COR-L47 (cell line): ENCODE data around the gene SLC4A11.
"Not testable (repeated sequence)": the region's sequence is repeated elsewhere in the genome, so short reads cannot be mapped to it uniquely, and the experiment has no call there.

Experiments
- DNase-seq: peaks from one replicate; lab custom pipeline; 2025; lab: John Stamatoyannopoulos, UW

Gene SLC4A11

GRCh38 chr20:3227936-3228749, 10.8 kb downstream of the SLC4A11 start:
- no peak for DNase-seq

DNA sequence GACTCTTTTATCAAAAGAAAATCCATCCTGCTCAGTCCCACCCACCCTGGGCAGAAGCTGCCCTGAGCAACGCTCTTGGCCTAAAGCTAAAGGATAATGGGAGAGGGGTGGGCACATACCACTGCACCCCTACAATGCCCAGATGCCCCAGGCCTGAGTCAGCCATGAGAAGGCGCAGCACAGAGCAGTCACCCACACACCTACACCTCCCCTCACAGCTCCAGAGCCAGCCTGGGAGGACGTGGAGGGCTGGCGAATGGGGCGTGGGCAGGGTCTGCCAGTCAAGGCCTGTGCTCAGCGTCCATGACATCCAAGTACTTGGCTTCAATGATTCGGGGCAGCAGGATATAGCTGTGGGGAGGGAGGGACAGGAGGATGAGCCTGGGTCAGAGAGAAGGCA, 11.5 kb downstream of the SLC4A11 start:
- DNase-seq = no peak

DNA sequence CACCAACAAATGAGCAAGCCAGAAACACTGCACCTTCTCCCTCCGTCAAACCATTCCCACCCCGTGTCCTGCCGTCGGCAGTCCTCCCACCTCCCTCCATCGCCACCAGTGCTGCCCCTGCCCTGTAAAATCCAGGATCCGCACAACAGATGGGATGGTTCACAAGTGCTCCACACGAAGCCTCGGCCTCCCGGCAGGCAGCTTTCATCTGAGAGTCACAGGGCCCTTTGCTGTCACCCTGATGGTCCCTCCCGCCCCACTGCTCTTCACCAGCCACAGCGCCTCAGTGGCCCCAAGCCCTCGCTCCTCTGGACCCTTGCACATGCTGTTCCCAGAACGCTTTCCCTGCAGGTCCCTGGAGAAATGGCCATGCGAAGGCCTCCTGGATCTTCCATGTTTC, 12.1 kb downstream of the SLC4A11 start:
- no peak for DNase-seq

GRCh38 chr20:3226093-3226492, 12.9 kb downstream of the SLC4A11 start:
- no peak for DNase-seq

GRCh38 chr20:3224681-3225421, 14.1 kb downstream of the SLC4A11 start:
- DNase-seq = no peak

GRCh38 chr20:3223994-3224680, 14.9 kb downstream of the SLC4A11 start:
- no peak for DNase-seq

GRCh38 chr20:3223651-3223993, 15.4 kb downstream of the SLC4A11 start:
- peak; percentile 28 for DNase-seq

DNA sequence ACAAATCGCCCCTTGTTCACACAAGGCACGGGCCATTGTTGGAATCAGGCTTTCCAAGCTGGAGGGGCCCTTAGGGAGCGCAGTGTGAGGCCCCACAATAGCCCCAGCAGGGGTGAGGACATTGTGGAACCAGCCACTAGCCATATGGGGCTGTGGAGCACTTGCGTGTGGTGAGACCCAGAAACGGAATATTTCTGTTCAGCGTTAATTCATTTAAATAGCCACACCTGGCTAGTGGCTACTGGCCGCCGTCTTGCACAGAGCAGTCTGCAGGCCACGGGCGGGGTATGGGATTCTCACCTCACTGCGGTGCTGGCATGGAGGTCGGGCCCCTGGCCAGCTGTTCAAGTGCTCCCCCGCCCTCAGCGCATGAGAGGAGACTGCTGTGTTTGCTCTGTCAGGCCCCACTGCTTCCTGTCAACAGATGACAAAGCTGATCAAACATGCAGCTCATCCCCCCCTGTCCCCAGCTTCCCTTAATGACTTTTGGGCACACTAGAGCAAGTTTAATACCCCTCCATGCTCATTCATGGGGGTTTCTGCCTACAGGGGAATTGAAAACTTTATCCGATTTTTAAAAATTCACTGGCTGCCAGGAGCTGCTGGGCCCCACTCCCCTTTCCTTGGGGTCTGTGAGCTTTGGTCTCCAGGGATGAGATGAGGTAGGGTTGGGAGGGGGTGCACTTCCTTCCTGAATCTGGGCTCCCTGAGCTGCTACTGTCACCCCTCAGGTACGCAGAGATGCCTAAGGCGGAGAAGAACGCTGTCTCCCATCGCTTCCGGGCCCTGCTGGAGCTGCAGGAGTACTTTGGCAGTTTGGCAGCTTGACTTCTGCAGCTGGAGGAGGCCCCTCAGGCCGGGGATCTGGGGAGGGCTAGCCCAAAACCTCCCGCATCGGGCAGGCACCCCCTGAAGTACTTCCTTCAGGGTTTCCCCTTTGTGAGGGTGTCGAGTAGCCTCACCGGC, 16.1 kb downstream of the SLC4A11 start:
- peak; percentile 94 for DNase-seq

DNA sequence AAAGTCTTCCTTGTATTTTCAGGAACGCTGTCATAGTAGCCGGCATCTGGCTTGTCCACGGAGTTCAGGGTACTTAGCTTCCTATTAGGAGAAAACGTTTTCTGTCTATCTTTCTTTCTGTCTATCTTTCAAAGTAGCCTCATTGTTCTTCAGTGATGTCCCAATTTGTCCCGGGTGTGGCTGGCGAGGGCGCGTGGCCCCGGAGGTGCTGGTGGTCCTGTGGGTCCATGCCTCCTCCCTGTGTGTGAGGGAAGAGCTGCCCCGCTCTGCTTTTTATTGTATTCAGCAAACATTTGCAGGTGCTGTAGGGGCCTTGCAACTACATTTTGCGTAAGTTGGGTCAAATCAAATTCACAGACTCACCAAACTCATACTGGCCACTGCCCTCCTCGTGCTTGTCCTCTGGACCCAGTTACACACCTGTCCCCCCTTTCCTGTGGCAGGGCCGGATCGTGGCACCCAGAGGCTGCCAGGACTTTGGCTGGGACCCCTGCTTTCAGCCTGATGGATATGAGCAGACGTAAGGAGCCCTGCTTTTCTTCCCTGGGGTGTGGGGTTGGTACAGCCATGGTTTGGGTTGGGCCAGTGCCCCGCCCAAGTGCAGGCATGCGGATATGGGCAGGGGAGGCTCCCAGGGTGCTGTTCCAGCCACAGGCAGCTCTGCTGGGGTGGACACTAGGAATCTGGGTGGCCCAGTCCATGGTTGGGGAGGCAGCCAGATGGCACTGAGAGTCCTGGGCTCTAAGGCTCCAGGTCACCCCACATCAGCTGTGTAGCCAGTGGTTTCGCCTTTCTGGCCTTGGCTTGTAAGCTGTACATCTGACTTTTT, 17.4 kb downstream of the SLC4A11 start:
- DNase-seq = no peak

GRCh38 chr20:3218307-3218988, 20.5 kb downstream of the SLC4A11 start:
- peak; percentile 59 for DNase-seq

- DNase-seq = not testable (repeated sequence)
Observed at GRCh38 chr20:3215359-3215917, 23.6 kb downstream of the SLC4A11 start.

- no peak for DNase-seq
Observed at GRCh38 chr20:3213226-3213625, 25.8 kb downstream of the SLC4A11 start.

GRCh38 chr20:3210346-3210745, 28.6 kb downstream of the SLC4A11 start:
- DNase-seq = no peak

- DNase-seq = no peak
Observed at GRCh38 chr20:3209946-3210317, 29.1 kb downstream of the SLC4A11 start.

GRCh38 chr20:3209257-3209945, 29.6 kb downstream of the SLC4A11 start, which contains the start of gene ITPA:
ITPA (plus strand) TSS chr20:3209498; CDS start chr20:3209552, 54 bp downstream.
- DNase-seq = peak; percentile 25

DNA sequence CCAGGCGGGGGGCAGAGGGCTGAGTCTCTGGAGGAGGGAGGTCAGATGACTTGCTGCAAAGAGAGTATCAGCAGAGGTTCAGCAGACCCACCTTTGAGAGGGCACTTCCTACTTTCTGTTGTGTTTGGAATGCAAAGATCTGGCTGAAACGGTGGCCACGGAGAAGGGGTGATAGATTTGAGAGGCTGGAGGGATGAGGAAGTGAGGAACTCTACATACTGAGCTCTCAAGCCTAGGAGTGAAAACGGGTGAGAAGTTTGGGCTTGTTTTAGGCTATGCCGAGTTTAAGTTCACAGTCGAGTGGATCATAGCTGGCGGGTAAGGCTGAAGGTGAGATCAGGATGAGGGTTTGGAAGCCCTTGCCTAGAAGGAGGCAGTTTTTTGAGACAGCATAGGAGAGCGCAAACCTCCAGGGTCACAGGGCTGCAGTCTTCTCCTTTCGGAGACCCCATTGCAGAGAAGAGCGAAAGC, 30.2 kb downstream of the SLC4A11 start:
- no peak for DNase-seq

GRCh38 chr20:3204124-3204794, 34.7 kb downstream of the SLC4A11 start, which contains the start of gene DDRGK1:
DDRGK1 (minus strand) TSS chr20:3204682; CDS start chr20:3204627, 55 bp downstream.
- peak; percentile 80 for DNase-seq
